HG02798 (cell line): ENCODE results near the gene SLC25A42.
A peak's percentile ranks its signal among the peaks of the same experiment; 100 is the strongest.

Source experiments
- ATAC-seq: cut with Tn5 transposase; IDR thresholded peaks from one replicate; pipeline ENCODE4 v1.9.1; 2021; ENCODE audit warnings: mild to moderate bottlenecking; ENCODE audit not compliant: unreplicated experiment, poor library complexity

The SLC25A42 gene

GRCh38 chr19:19154768-19155494 is 91.1 kb downstream of the SLC25A42 start:
- no peak for ATAC-seq

GRCh38 chr19:19155495-19156219 is 91.9 kb downstream of the SLC25A42 start:
- ATAC-seq, result peak; percentile 84

- ATAC-seq, result no peak
Measured at GRCh38 chr19:19157808-19158207, 94.0 kb downstream of the SLC25A42 start.

- no peak for ATAC-seq
Measured at GRCh38 chr19:19159534-19159933, 95.7 kb downstream of the SLC25A42 start.

- no peak for ATAC-seq
Measured at GRCh38 chr19:19160461-19161035, 96.8 kb downstream of the SLC25A42 start.

- no peak for ATAC-seq
Measured at GRCh38 chr19:19162495-19162894, 98.7 kb downstream of the SLC25A42 start.
